PC-9 (cell line): ENCODE data around the gene TCTN2.

Source experiments
- CTCF ChIP-seq: fragments of 200-600 bp; sonication (generic); conservative IDR thresholded peaks from 2 replicates; pipeline ENCODE4 v1.6.1; 2017; ENCODE audit warnings: mixed run types, antibody characterized with exemption, mild to moderate bottlenecking, moderate library complexity
- EZH2 ChIP-seq: fragments of 200-600 bp; sonication (generic); IDR thresholded peaks from 2 replicates; pipeline ENCODE4 v1.8.0; 2017; ENCODE audit warnings: antibody characterized with exemption, low read depth

- no peak for TF ChIP-seq CTCF
- no peak for TF ChIP-seq EZH2
Observed at GRCh38 chr12:123749355-123749754, 78.4 kb downstream of the TCTN2 start.
